Smooth muscle cell (in vitro differentiated cells): ENCODE results near the gene FLT3. TPM values are rescaled to one million over a fixed set of nuclear protein-coding genes. Genes with fewer than 3 reads are reported as not detected.

Source experiments
- DNase-seq: peaks from one replicate; lab custom pipeline; 2025; ENCODE audit not compliant: unreplicated experiment; lab: John Stamatoyannopoulos, UW
- H2AFZ ChIP-seq: fragments of 200-600 bp; sonication (generic); 2 replicates; pipeline ENCODE4 v1.6.0; 2016; ENCODE audit warnings: antibody characterized with exemption, low read depth, mild to moderate bottlenecking
- H3F3A ChIP-seq: fragments of 200-600 bp; sonication (generic); 2 replicates; pipeline ENCODE4 v1.6.0; 2017; ENCODE audit warnings: antibody characterized with exemption, low read depth
- H3K27ac ChIP-seq: fragments of 200-600 bp; sonication (generic); 2 replicates; pipeline ENCODE4 v1.5.1; 2016; ENCODE audit warnings: low read depth, mild to moderate bottlenecking
- H3K27me3 ChIP-seq: fragments of 200-600 bp; sonication (generic); 2 replicates; pipeline ENCODE4 v1.6.1; 2016; ENCODE audit warnings: low read depth, mild to moderate bottlenecking
- H3K36me3 ChIP-seq: fragments of 200-600 bp; sonication (generic); 2 replicates; pipeline ENCODE4 v1.5.1; 2016; ENCODE audit warnings: low read depth
- H3K4me1 ChIP-seq: fragments of 200-600 bp; sonication (generic); 2 replicates; pipeline ENCODE4 v1.5.1; 2016; ENCODE audit warnings: low read depth
- H3K4me2 ChIP-seq: fragments of 200-600 bp; sonication (generic); 2 replicates; pipeline ENCODE4 v1.6.0; 2016; ENCODE audit warnings: mild to moderate bottlenecking
- H3K4me3 ChIP-seq: fragments of 200-600 bp; sonication (generic); 2 replicates; pipeline ENCODE4 v1.5.1; 2016; ENCODE audit warnings: mild to moderate bottlenecking
- H3K79me2 ChIP-seq: fragments of 200-600 bp; sonication (generic); 2 replicates; pipeline ENCODE4 v1.6.0; 2016; ENCODE audit warnings: low read depth, mild to moderate bottlenecking
- H3K9ac ChIP-seq: fragments of 200-600 bp; sonication (generic); 2 replicates; pipeline ENCODE4 v1.6.0; 2016; ENCODE audit warnings: low read depth
- H3K9me3 ChIP-seq: fragments of 200-600 bp; sonication (generic); replicated peaks from 2 replicates; pipeline ENCODE4 v1.5.1; 2016; ENCODE audit warnings: low read depth
- H4K20me1 ChIP-seq: fragments of 200-600 bp; sonication (generic); 2 replicates; pipeline ENCODE4 v1.6.0; 2016; ENCODE audit warnings: low read depth
- CTCF ChIP-seq: fragments of 200-600 bp; sonication (generic); IDR thresholded peaks from 2 replicates; pipeline ENCODE4 v1.5.1; 2017; ENCODE audit warnings: borderline replicate concordance, mild to moderate bottlenecking, antibody characterized with exemption; ENCODE audit not compliant: insufficient read depth, poor library complexity, severe bottlenecking
- WGBS: methylation state at CpG from one replicate; pipeline ENCODE4 v1.1.7; 2016; ENCODE audit warnings: low lambda C conversion rate; 5-methylcytosine and 5-hydroxymethylcytosine counted together
- polyA plus RNA-seq: library from polyadenylated mRNA; unstranded; fragments of >200 nt; fragmentation: Nextera tagmentation; extraction: Ambion mirVana; gene quantifications from 2 replicates; pipeline ENCODE4 v1.2.1, GENCODE V29; 2016
- total RNA-seq: library from RNA; depleted of rRNA; stranded (reverse); fragments of >200 nt; gene quantifications from 2 replicates; pipeline ENCODE4 v1.2.3, GENCODE V29; 2014

FLT3 gene
- total and polyA plus RNA-seq, 2 experiments from 2014 or later, result not detected

DNA sequence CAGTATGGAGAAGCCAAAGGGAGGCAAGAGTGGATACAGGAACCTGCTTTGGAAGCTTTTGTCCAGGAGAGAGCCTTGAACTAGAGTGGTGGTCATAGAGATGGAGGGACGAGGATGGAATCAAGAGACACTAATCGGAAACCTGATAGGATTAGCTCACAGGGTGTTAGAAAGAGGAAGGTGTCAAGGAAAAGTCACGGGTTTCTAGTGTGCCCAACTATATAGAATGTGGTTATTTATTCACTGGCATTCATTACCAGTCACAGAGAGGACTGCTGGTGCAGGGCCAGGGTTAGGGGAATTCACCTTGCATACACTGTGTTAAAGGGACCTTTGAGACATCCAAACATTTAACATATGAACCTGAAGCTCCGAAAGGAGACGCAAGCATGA, 68.5 kb downstream of the FLT3 start:
- Histone ChIP-seq H3K36me3 (no peaks in the 10 kb centered on the region), H3K9me3 (no peaks in the 10 kb centered on the region), H3K27ac (no peak overlapping the region), H3K27me3 (no peaks in the 10 kb centered on the region), H3K9ac (no peak overlapping the region), H3K4me3 (no peak overlapping the region), H3F3A (no peaks in the 10 kb centered on the region), H2AFZ (no peak overlapping the region), H4K20me1 (no peaks in the 10 kb centered on the region), H3K4me1 (no peaks in the 10 kb centered on the region), H3K79me2 (no peaks in the 10 kb centered on the region), H3K4me2 (no peak overlapping the region)
- TF ChIP-seq CTCF, result no peak
- no peak for DNase-seq
- WGBS, result 73% methylated on average over 5 of the region's 5 CpGs

DNA sequence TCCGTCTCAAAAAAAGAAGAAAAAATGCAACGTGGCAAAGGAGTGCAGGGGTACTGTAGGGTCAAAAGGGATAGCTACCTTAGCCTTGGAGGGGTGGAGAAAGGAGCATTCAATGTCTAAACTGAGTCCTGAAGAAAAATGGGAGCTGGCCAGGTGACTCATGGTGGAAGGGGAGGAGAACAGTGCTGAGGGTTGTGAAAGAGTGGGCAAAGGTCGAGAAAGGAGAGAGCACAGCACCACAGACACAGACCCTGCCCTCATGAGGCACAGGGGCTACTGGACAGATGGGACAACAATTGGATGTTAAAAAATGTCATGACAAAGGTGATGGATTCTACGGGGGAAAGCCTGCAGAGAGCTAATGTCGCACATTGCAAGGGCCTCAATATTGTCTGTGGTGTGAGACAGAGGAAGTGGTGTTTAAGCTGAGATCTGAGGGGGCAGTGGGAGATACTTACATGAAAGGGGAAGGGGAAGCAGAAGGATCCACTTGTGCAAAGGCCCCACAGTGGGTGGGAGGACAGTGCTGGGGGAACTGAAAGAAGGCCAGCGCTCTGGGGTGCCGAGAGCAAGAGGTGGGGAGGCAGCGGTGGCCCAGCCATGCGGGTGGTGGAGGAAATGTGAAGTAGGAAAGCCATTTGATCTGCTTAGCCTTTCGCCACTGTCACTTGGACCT, 69.0 kb downstream of the FLT3 start:
- no peaks in the 10 kb centered on the region for H3K27me3 ChIP-seq
- no peak for TF ChIP-seq CTCF

GRCh38 chr13:28027607-28028364, 72.6 kb downstream of the FLT3 start:
- TF ChIP-seq CTCF, result no peak
- H3F3A ChIP-seq, result no peaks in the 10 kb centered on the region
- WGBS, result 88% methylated on average over 8 of the region's 8 CpGs

More for the DNA sequence above, 69.0 kb downstream of the FLT3 start:
- no peaks in the 10 kb centered on the region for H4K20me1 ChIP-seq
- H3K4me1 ChIP-seq, result no peaks in the 10 kb centered on the region
- H3K27ac ChIP-seq, result no peak overlapping the region
- no peak overlapping the region for H3K9ac ChIP-seq
- no peak overlapping the region for H3K4me2 ChIP-seq
- no peak for DNase-seq
- H3K36me3 ChIP-seq, result no peaks in the 10 kb centered on the region
- no peak overlapping the region for H2AFZ ChIP-seq
- WGBS, result 96% methylated on average over 10 of the region's 10 CpGs
- no peak overlapping the region for H3K4me3 ChIP-seq
- no peaks in the 10 kb centered on the region for H3K79me2 ChIP-seq
- H3F3A ChIP-seq, result no peaks in the 10 kb centered on the region
- no peaks in the 10 kb centered on the region for H3K9me3 ChIP-seq

More at GRCh38 chr13:28027607-28028364, 72.6 kb downstream of the FLT3 start:
- no peak overlapping the region for H2AFZ ChIP-seq
- no peaks in the 10 kb centered on the region for H3K9me3 ChIP-seq
- peaks cover 7% of the 10 kb centered on the region for H3K4me1 ChIP-seq
- DNase-seq, result no peak
- H3K4me3 ChIP-seq, result no peak overlapping the region
- no peaks in the 10 kb centered on the region for H3K27me3 ChIP-seq
- H3K36me3 ChIP-seq, result no peaks in the 10 kb centered on the region
- no peak overlapping the region for H3K27ac ChIP-seq
- no peaks in the 10 kb centered on the region for H4K20me1 ChIP-seq
- H3K4me2 ChIP-seq, result no peak overlapping the region
- H3K79me2 ChIP-seq, result no peaks in the 10 kb centered on the region
- no peak overlapping the region for H3K9ac ChIP-seq
